Astrocyte (in vitro differentiated cells and primary cell): ENCODE measurements around the gene SSBP2. TPM values are rescaled to one million over a fixed set of nuclear protein-coding genes. Genes with fewer than 3 reads are reported as not detected.

Experiments
- DNase-seq: peaks from one replicate; pipeline ENCODE4 v3.0.0-alpha.2; 2010; ENCODE audit warnings: low read depth
- FAIRE-seq: peaks from 2 replicates; lab custom pipeline; 2011; peaks lifted over from hg19 to GRCh38; lab: Jason Lieb, UNC
- H2AFZ ChIP-seq: 2 replicates; pipeline ENCODE4 v1.6.0; 2012; ENCODE audit warnings: low read depth, low read length, inconsistent platforms
- H3K27ac ChIP-seq: 2 replicates; pipeline ENCODE4 v1.5.1; 2011; ENCODE audit warnings: low read depth, low read length, inconsistent platforms
- H3K27me3 ChIP-seq: 2 replicates; pipeline ENCODE4 v1.6.0; 2011; ENCODE audit warnings: low read length, inconsistent platforms; ENCODE audit not compliant: insufficient read depth
- H3K36me3 ChIP-seq: 2 replicates; pipeline ENCODE4 v1.5.1; 2011; ENCODE audit warnings: low read length, inconsistent platforms; ENCODE audit not compliant: insufficient read depth
- H3K4me1 ChIP-seq: 2 replicates; pipeline ENCODE4 v1.5.1; 2011; ENCODE audit warnings: low read length, inconsistent platforms; ENCODE audit not compliant: insufficient read depth
- H3K4me2 ChIP-seq: 2 replicates; pipeline ENCODE4 v1.6.0; 2012; ENCODE audit warnings: low read length, inconsistent platforms
- H3K4me3 ChIP-seq: 2 replicates; pipeline ENCODE4 v1.5.1; 2011; ENCODE audit warnings: low read depth, mild to moderate bottlenecking, low read length, inconsistent platforms; ENCODE audit not compliant: insufficient read depth
- H3K79me2 ChIP-seq: 2 replicates; pipeline ENCODE4 v1.6.0; 2012; ENCODE audit warnings: mild to moderate bottlenecking, low read length, inconsistent platforms; ENCODE audit not compliant: insufficient read depth
- H3K9ac ChIP-seq: 2 replicates; pipeline ENCODE4 v1.6.0; 2012; ENCODE audit warnings: mild to moderate bottlenecking, low read length, inconsistent platforms
- H3K9me3 ChIP-seq: 2 replicates; pipeline ENCODE4 v1.5.1; 2012; ENCODE audit warnings: low read depth, mild to moderate bottlenecking, low read length, inconsistent platforms; ENCODE audit not compliant: insufficient read depth
- H4K20me1 ChIP-seq: 2 replicates; pipeline ENCODE4 v1.6.0; 2012; ENCODE audit warnings: low read length, inconsistent platforms; ENCODE audit not compliant: insufficient read depth
- H3K27ac Mint-ChIP-seq: one replicate; pipeline ENCODE4 v1.8.0; 2021; ENCODE audit warnings: mild to moderate bottlenecking, mixed read lengths; ENCODE audit not compliant: unreplicated experiment
- H3K27me3 Mint-ChIP-seq: one replicate; pipeline ENCODE4 v1.8.0; 2021; ENCODE audit warnings: low read depth, mixed read lengths; ENCODE audit not compliant: unreplicated experiment
- H3K36me3 Mint-ChIP-seq: one replicate; pipeline ENCODE4 v1.8.0; 2021; ENCODE audit warnings: low read depth, mixed read lengths; ENCODE audit not compliant: unreplicated experiment
- H3K4me1 Mint-ChIP-seq: one replicate; pipeline ENCODE4 v1.8.0; 2021; ENCODE audit warnings: low read depth, mixed read lengths; ENCODE audit not compliant: unreplicated experiment
- H3K4me3 Mint-ChIP-seq: one replicate; pipeline ENCODE4 v1.8.0; 2021; ENCODE audit warnings: mild to moderate bottlenecking, moderate library complexity, mixed read lengths; ENCODE audit not compliant: unreplicated experiment
- H3K9me3 Mint-ChIP-seq: one replicate; pipeline ENCODE4 v1.8.0; 2021; ENCODE audit warnings: mild to moderate bottlenecking, mixed read lengths; ENCODE audit not compliant: unreplicated experiment
- CTCF ChIP-seq: IDR thresholded peaks from 2 replicates; pipeline ENCODE4 v1.5.1; 2011; ENCODE audit warnings: low read depth, mild to moderate bottlenecking, inconsistent platforms, low read length, moderate library complexity; ENCODE audit not compliant: insufficient read depth
- EZH2 ChIP-seq: IDR thresholded peaks from 2 replicates; pipeline ENCODE4 v1.6.1; 2012; ENCODE audit warnings: mild to moderate bottlenecking, low read length, inconsistent platforms; ENCODE audit not compliant: insufficient read depth
- total RNA-seq: library from RNA; stranded (reverse); gene quantifications from 2 replicates; pipeline ENCODE4 v1.2.1, GENCODE V29; 2021

SSBP2 gene
- total RNA-seq, 1 donor from 2014 or later: 59.8 TPM

- no peaks in the 10 kb centered on the region for H4K20me1 ChIP-seq
- Mint-ChIP-seq H3K9me3 (peaks cover 2% of the 10 kb centered on the region), H3K4me3 (no peak overlapping the region), H3K27ac (no peak overlapping the region), H3K36me3 (peaks cover 7% of the 10 kb centered on the region), H3K27me3 (no peaks in the 10 kb centered on the region), H3K4me1 (peaks cover 1% of the 10 kb centered on the region)
- no peaks in the 10 kb centered on the region for H3K4me1 ChIP-seq
- H3K9me3 ChIP-seq: no peaks in the 10 kb centered on the region
- TF ChIP-seq CTCF: no peak
- TF ChIP-seq EZH2: no peak
- no peak overlapping the region for H3K4me3 ChIP-seq
- FAIRE-seq (no peak), DNase-seq (peak; percentile 29)
- H3K4me2 ChIP-seq: no peak overlapping the region
- no peaks in the 10 kb centered on the region for H3K79me2 ChIP-seq
- H3K36me3 ChIP-seq: no peaks in the 10 kb centered on the region
- no peak overlapping the region for H2AFZ ChIP-seq
- H3K27me3 ChIP-seq: no peaks in the 10 kb centered on the region
- H3K27ac ChIP-seq: no peak overlapping the region
- no peak overlapping the region for H3K9ac ChIP-seq
These were observed 206.4 kb downstream of the SSBP2 start for GRCh38 chr5:81544351-81545018.

DNA sequence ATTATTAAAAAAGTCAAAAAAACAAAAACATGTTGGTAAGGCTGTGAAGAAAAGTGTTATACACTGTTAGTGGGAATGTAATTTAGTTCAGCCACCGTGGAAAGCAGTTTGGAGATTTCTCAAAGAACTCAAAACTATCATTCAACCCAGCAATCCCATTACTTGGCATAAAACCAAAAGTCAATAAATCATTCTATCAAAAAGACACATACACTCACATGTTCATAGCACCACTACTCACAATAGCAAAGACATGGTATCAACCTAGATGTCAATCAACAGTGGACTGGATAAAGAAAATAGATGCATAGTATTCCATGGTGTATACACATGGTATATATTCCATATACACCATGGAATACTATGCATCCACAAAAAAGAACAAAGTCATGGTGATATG, 208.7 kb downstream of the SSBP2 start:
- Histone ChIP-seq H3K27ac (no peak overlapping the region), H3K9ac (no peak overlapping the region), H3K36me3 (no peaks in the 10 kb centered on the region), H2AFZ (no peak overlapping the region), H3K9me3 (no peaks in the 10 kb centered on the region), H3K4me1 (no peaks in the 10 kb centered on the region), H3K27me3 (no peaks in the 10 kb centered on the region), H4K20me1 (no peaks in the 10 kb centered on the region), H3K79me2 (no peaks in the 10 kb centered on the region), H3K4me2 (no peak overlapping the region), H3K4me3 (no peak overlapping the region)
- DNase-seq (no peak), FAIRE-seq (no peak)
- no peaks in the 10 kb centered on the region for H3K27me3 Mint-ChIP-seq
- H3K4me3 Mint-ChIP-seq: no peak overlapping the region
- H3K4me1 Mint-ChIP-seq: peaks cover 1% of the 10 kb centered on the region
- H3K36me3 Mint-ChIP-seq: peaks cover 20% of the 10 kb centered on the region
- TF ChIP-seq CTCF (no peak), EZH2 (no peak)
- no peak overlapping the region for H3K27ac Mint-ChIP-seq
- H3K9me3 Mint-ChIP-seq: peaks cover 2% of the 10 kb centered on the region

DNA sequence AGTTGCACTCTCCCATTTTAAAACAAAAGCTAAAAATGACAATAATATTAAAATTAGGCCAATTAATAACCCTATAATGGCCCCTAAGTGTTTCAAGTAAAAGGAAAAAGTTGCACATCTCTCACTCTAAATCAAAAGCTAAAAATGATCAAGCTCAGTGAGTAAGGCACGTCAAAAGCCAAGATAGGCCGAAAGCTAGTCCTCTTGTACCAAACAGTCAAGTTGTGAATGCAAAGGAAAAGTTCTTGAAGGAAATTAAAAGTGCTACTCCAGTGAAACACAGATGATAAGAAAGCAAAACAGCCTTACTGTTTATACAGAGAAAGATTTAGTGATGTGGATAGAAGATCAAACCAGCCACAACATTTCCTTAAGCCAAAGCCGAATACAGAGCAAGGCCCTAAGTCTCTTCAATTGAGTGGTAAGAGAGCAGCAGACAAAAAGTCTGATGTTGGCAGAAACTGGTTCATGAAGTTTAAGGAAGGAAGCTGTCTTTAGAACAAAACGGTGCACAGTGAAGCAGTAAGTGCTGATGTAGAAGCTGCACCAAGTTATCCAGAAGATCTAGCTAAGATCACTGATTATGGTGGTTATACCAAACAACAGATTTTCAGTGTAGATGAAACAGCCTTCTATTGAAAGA, 212.9 kb downstream of the SSBP2 start:
- TF ChIP-seq CTCF: no peak
- no peak for TF ChIP-seq EZH2
- Histone ChIP-seq H3K4me1 (no peaks in the 10 kb centered on the region), H3K79me2 (no peaks in the 10 kb centered on the region), H3K27ac (no peak overlapping the region), H4K20me1 (no peaks in the 10 kb centered on the region), H3K4me3 (no peak overlapping the region), H3K4me2 (no peak overlapping the region), H3K36me3 (no peaks in the 10 kb centered on the region), H3K27me3 (no peaks in the 10 kb centered on the region), H2AFZ (no peak overlapping the region), H3K9me3 (no peaks in the 10 kb centered on the region), H3K9ac (no peak overlapping the region)
- Mint-ChIP-seq H3K4me1 (peaks cover 10% of the 10 kb centered on the region), H3K4me3 (no peak overlapping the region), H3K27me3 (no peaks in the 10 kb centered on the region), H3K27ac (no peak overlapping the region), H3K9me3 (peaks cover 2% of the 10 kb centered on the region), H3K36me3 (peaks cover 17% of the 10 kb centered on the region)
- no peak for FAIRE-seq
- no peak for DNase-seq
